RWPE1 (cell line): ENCODE results near the gene NOC2L.

Experiments used
- CTCF ChIA-PET: fragments of 350-600 bp; sonication (Branson Sonifier 250); formaldehyde crosslinking; extraction: SDS; loops from one replicate; lab custom pipeline; 2021; lab: Yijun Ruan, JAX
- POLR2A ChIA-PET: fragments of 400-600 bp; formaldehyde crosslinking; extraction: SDS; loops from one replicate; lab custom pipeline; 2020; ENCODE audit warnings: antibody characterized with exemption; ENCODE audit not compliant: low non-redundant PET; lab: Yijun Ruan, JAX
- DNase-seq: peaks from one replicate; pipeline ENCODE4 v3.0.0; 2012; ENCODE audit warnings: low spot score
- H3K27ac ChIP-seq: fragments of 450-650 bp; 2 replicates; pipeline ENCODE4 v1.5.1; 2017
- CTCF ChIP-seq: fragments of 450-650 bp; conservative IDR thresholded peaks from 2 replicates; pipeline ENCODE4 v1.5.1; 2017; ENCODE audit warnings: low read depth, mild to moderate bottlenecking

The NOC2L gene

GRCh38 chr1:955474-955873, 3.6 kb downstream of the NOC2L start:
- DNase-seq, result no peak
- CTCF ChIA-PET, result no interaction called here
- no peak overlapping the region for H3K27ac ChIP-seq
- TF ChIP-seq CTCF, result no peak
- POLR2A ChIA-PET, result no interaction called here

DNA sequence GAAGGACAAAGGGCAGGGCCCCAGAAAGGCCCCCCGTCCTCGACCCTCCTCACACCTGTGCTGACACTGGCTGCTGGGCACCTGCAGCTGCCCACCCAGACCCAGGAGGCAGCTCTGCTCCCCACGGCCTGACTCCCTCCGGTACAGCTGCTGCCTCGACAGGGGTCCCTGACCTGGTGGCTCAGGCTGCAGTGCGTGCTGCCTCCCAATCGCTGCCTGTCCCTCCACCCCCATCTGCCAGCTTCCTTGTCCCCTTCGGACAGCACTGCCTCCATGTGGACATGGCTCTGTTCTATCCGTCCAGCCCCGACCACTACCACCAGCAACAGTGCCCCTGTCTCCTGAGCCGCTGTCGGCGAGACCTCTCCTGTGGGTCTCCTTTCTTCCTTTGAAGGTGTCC, 4.1 kb downstream of the NOC2L start:
- H3K27ac ChIP-seq, result no peak overlapping the region
- DNase-seq, result no peak
- TF ChIP-seq CTCF, result no peak
- ChIA-PET CTCF (no interaction called here), POLR2A (no interaction called here)

GRCh38 chr1:953524-954320, 5.3 kb downstream of the NOC2L start:
- ChIA-PET POLR2A (no interaction called here), CTCF (interaction anchor here (1.0 kb wide), 1 partner anchor 84 kb away, joined by 3 read pairs; no protein-coding TSS in a partner anchor)
- no peak for TF ChIP-seq CTCF
- no peak for DNase-seq
- no peak overlapping the region for H3K27ac ChIP-seq

DNA sequence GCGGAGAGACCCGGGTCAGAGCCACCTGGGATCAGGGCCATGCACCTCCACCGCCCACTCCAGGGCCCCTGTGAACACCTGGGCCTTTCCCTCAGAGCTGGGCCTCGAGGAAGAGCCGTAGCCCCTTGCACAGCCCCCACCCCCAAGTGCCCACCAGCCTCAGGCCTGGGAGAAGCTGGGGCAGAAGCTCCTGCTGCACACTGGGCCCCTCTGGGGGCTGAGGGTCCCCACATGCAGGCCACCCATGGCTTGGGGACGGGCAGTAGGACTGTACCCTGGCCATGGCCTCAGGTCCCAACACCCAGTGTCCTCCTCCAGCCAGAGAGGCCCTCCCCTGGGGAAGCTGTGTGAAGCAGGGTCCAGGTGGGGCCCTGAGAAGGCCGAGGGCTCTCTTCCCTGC, 6.5 kb downstream of the NOC2L start:
- ChIA-PET POLR2A (no interaction called here), CTCF (no interaction called here)
- DNase-seq, result no peak
- TF ChIP-seq CTCF, result no peak
- H3K27ac ChIP-seq, result no peak overlapping the region

GRCh38 chr1:952201-952600, 6.9 kb downstream of the NOC2L start:
- ChIA-PET POLR2A (no interaction called here), CTCF (no interaction called here)
- TF ChIP-seq CTCF, result no peak
- DNase-seq, result no peak
- H3K27ac ChIP-seq, result no peak overlapping the region

- ChIA-PET CTCF (no interaction called here), POLR2A (no interaction called here)
- no peak for TF ChIP-seq CTCF
Measured at GRCh38 chr1:951364-951763, 7.7 kb downstream of the NOC2L start.

More at GRCh38 chr1:951364-951763, 7.7 kb downstream of the NOC2L start:
- DNase-seq, result no peak
- 0 out of 2 replicates have a peak overlapping the region, but pooled peaks have one; percentile 2 for H3K27ac ChIP-seq
